HEK293 (cell line): ENCODE measurements around the gene NFIB.

Experiments used
- BCL6B ChIP-seq: fragments of 450-650 bp; formaldehyde crosslinking; IDR thresholded peaks from 2 replicates; pipeline ENCODE4 v1.5.1; 2017; ENCODE audit warnings: missing biosample characterization, missing genetic modification characterization
- CTCF ChIP-seq: fragments of 450-650 bp; formaldehyde crosslinking; IDR thresholded peaks from 2 replicates; pipeline ENCODE4 v1.5.1; 2016; ENCODE audit warnings: missing biosample characterization, missing genetic modification characterization
- REST ChIP-seq: fragments of 450-650 bp; formaldehyde crosslinking; IDR thresholded peaks from 2 replicates; pipeline ENCODE4 v1.5.1; 2016; ENCODE audit warnings: missing biosample characterization, missing genetic modification characterization
- SP2 ChIP-seq: fragments of 450-650 bp; formaldehyde crosslinking; IDR thresholded peaks from 2 replicates; pipeline ENCODE4 v1.5.1; 2016; ENCODE audit warnings: missing biosample characterization, missing genetic modification characterization
- ZBTB10 ChIP-seq: fragments of 450-650 bp; formaldehyde crosslinking; IDR thresholded peaks from 2 replicates; pipeline ENCODE4 v1.5.1; 2016; ENCODE audit warnings: missing biosample characterization, missing genetic modification characterization
- ZBTB21 ChIP-seq: fragments of 450-650 bp; formaldehyde crosslinking; IDR thresholded peaks from 2 replicates; pipeline ENCODE4 v1.5.1; 2017; ENCODE audit warnings: missing biosample characterization, missing genetic modification characterization
- ZNF529 ChIP-seq: fragments of 450-650 bp; formaldehyde crosslinking; IDR thresholded peaks from 2 replicates; pipeline ENCODE4 v1.5.1; 2017; ENCODE audit warnings: missing genetic modification characterization, missing biosample characterization; ENCODE audit not compliant: insufficient replicate concordance
- ZNF629 ChIP-seq: fragments of 450-650 bp; formaldehyde crosslinking; IDR thresholded peaks from 2 replicates; pipeline ENCODE4 v1.5.1; 2017; ENCODE audit warnings: missing biosample characterization, missing genetic modification characterization
- ZNF660 ChIP-seq: fragments of 450-650 bp; IDR thresholded peaks from 2 replicates; pipeline ENCODE4 v1.5.1; 2018; ENCODE audit warnings: missing biosample characterization, mild to moderate bottlenecking, missing genetic modification characterization

GRCh38 chr9:14301583-14302021 is 12.3 kb downstream of the NFIB start:
- no peak for TF ChIP-seq ZBTB21 (tag by site-specific recombination)
- no peak for TF ChIP-seq CTCF (tag by site-specific recombination)
- TF ChIP-seq BCL6B (tag by site-specific recombination), result no peak
- no peak for TF ChIP-seq ZNF629
- no peak for TF ChIP-seq ZBTB10 (tag by site-specific recombination)
- no peak for TF ChIP-seq SP2 (tag by site-specific recombination)
- TF ChIP-seq REST, result no peak
- no peak for TF ChIP-seq ZNF529 (tag by site-specific recombination)
- TF ChIP-seq ZNF660 (tag by site-specific recombination), result no peak
